Mesenchymal stem cell (in vitro differentiated cells and primary cell): ENCODE results near the gene SLC38A1.

Experiments
- DNase-seq: peaks from one replicate; pipeline ENCODE4 v3.0.0-alpha.2; 2013
- H2AFZ ChIP-seq: one replicate; pipeline ENCODE4 v1.6.1; 2013; ENCODE audit warnings: low read depth, mild to moderate bottlenecking, control low read depth, inconsistent platforms, low read length, moderate library complexity
- H2AK5ac ChIP-seq: 2 replicates; pipeline ENCODE4 v1.6.1; 2013; ENCODE audit warnings: low read length, moderate library complexity, mild to moderate bottlenecking, inconsistent platforms; ENCODE audit not compliant: severe bottlenecking
- H2BK120ac ChIP-seq: one replicate; pipeline ENCODE4 v1.6.1; 2013; ENCODE audit warnings: low read depth, mild to moderate bottlenecking, inconsistent platforms, low read length, moderate library complexity
- H2BK12ac ChIP-seq, 2 experiments: one replicate each; pipeline ENCODE4 v1.6.1; 2013; ENCODE audit warnings: inconsistent platforms in 2 of 2, low read length in 2 of 2, mild to moderate bottlenecking in 2 of 2, moderate library complexity in 2 of 2, control low read depth in 1 of 2
- H2BK15ac ChIP-seq: one replicate; pipeline ENCODE4 v1.6.1; 2013; ENCODE audit warnings: mild to moderate bottlenecking, low read depth, inconsistent platforms; ENCODE audit not compliant: poor library complexity, severe bottlenecking
- H2BK5ac ChIP-seq: 2 replicates; pipeline ENCODE4 v1.6.1; 2013; ENCODE audit warnings: low read depth, mild to moderate bottlenecking, low read length, control low read depth, inconsistent platforms; ENCODE audit not compliant: poor library complexity, severe bottlenecking
- H3K14ac ChIP-seq, 2 experiments: one replicate each; pipeline ENCODE4 v1.6.1; 2013; ENCODE audit warnings: inconsistent platforms in 2 of 2, low read length in 2 of 2, control low read depth in 1 of 2, mild to moderate bottlenecking in 1 of 2, moderate library complexity in 1 of 2
- H3K18ac ChIP-seq, 2 experiments: one replicate each; pipeline ENCODE4 v1.6.1; 2013; ENCODE audit warnings: inconsistent platforms in 2 of 2, low read length in 2 of 2, control low read depth in 1 of 2, low read depth in 1 of 2, mild to moderate bottlenecking in 1 of 2
- H3K23ac ChIP-seq, 2 experiments: one replicate each; pipeline ENCODE4 v1.6.1; 2013; ENCODE audit warnings: inconsistent platforms in 2 of 2, low read length in 2 of 2, mild to moderate bottlenecking in 2 of 2, moderate library complexity in 2 of 2, control low read depth in 1 of 2
- H3K27ac ChIP-seq: 2 replicates; pipeline ENCODE4 v1.5.1; 2013; ENCODE audit warnings: mild to moderate bottlenecking, moderate library complexity, low read length, control low read depth, inconsistent platforms; ENCODE audit not compliant: poor library complexity, severe bottlenecking
- H3K27me3 ChIP-seq, 2 experiments: 2 replicates each; pipeline versions ENCODE4 v1.6.1 to v1.7.0; 2013; ENCODE audit warnings: low read length in 2 of 2, mild to moderate bottlenecking in 2 of 2, moderate library complexity in 2 of 2, control low read depth in 1 of 2, inconsistent platforms in 1 of 2; ENCODE audit not compliant: control insufficient read depth in 1 of 2, insufficient read depth in 1 of 2
- H3K36me3 ChIP-seq, 2 experiments: 2 replicates each; pipeline versions ENCODE4 v1.6.1 to v1.7.0; 2013; ENCODE audit warnings: low read length in 2 of 2, control low read depth in 1 of 2, inconsistent platforms in 1 of 2, low read depth in 1 of 2, mild to moderate bottlenecking in 1 of 2; ENCODE audit not compliant: insufficient read depth in 2 of 2, control insufficient read depth in 1 of 2
- H3K4ac ChIP-seq, 2 experiments: one replicate each; pipeline ENCODE4 v1.6.1; 2013; ENCODE audit warnings: inconsistent platforms in 2 of 2, low read length in 2 of 2, mild to moderate bottlenecking in 2 of 2, moderate library complexity in 2 of 2, control low read depth in 1 of 2, low read depth in 1 of 2
- H3K4me1 ChIP-seq: 2 replicates; pipeline ENCODE4 v1.6.1; 2013; ENCODE audit warnings: low read depth, low read length, control low read depth; ENCODE audit not compliant: control insufficient read depth, insufficient read depth
- H3K4me2 ChIP-seq: 2 replicates; pipeline ENCODE4 v1.6.1; 2013; ENCODE audit warnings: low read length, mild to moderate bottlenecking, inconsistent platforms; ENCODE audit not compliant: poor library complexity, severe bottlenecking
- H3K4me3 ChIP-seq, 2 experiments: 2 replicates each; pipeline versions ENCODE4 v1.5.1 to v1.7.0; 2013; ENCODE audit warnings: low read length in 2 of 2, mild to moderate bottlenecking in 2 of 2, control low read depth in 1 of 2, low read depth in 1 of 2; ENCODE audit not compliant: insufficient read depth in 1 of 2
- H3K79me1 ChIP-seq: replicated peaks from 2 replicates; pipeline ENCODE4 v1.6.1; 2013; ENCODE audit warnings: mild to moderate bottlenecking, control low read depth, low read length, inconsistent platforms; ENCODE audit not compliant: poor library complexity, severe bottlenecking
- H3K9ac ChIP-seq: 2 replicates; pipeline ENCODE4 v1.7.0; 2013; ENCODE audit warnings: mild to moderate bottlenecking, low read length, moderate library complexity
- H3K9me3 ChIP-seq: 2 replicates; pipeline ENCODE4 v1.7.0; 2013; ENCODE audit warnings: mild to moderate bottlenecking, low read length; ENCODE audit not compliant: control insufficient read depth
- H4K8ac ChIP-seq: one replicate; pipeline ENCODE4 v1.6.1; 2013; ENCODE audit warnings: inconsistent platforms, mild to moderate bottlenecking, low read length, moderate library complexity
- H4K91ac ChIP-seq: one replicate; pipeline ENCODE4 v1.6.1; 2013; ENCODE audit warnings: mild to moderate bottlenecking, low read length, inconsistent platforms
- WGBS: methylation state at CpG from one replicate; pipeline ENCODE4 v1.1.7; 2013; ENCODE audit warnings: mixed read lengths; 5-methylcytosine and 5-hydroxymethylcytosine counted together

Gene SLC38A1

DNA sequence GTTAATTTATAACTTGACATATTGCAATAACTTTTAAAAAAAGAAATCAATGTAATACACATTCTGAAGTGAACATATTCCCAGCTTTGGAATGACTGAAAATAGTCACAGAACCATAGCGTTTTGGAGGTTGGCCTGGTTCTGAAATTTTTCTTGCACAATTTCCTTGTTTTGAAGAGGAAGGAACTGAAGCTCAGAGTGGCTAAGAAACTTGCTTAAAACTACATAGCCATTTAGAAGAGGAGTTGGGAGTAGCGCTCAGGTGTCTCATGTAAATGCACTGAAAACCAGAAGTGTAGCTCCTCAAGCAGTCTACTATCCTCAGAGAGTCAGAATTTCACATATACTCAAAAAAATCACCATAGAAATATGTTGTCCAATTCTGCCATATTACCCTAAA is 41.2 kb downstream of the SLC38A1 start:
- Histone ChIP-seq H3K27ac (no peak overlapping the region), H4K8ac (no peak overlapping the region), H2BK15ac (no peak overlapping the region), H3K23ac (no peak overlapping the region), H3K4me2 (no peak overlapping the region), H2BK5ac (no peak overlapping the region), H3K9me3 (no peaks in the 10 kb centered on the region), H3K9ac (no peak overlapping the region), H2AFZ (no peak overlapping the region), H2AK5ac (no peak overlapping the region), H3K79me1 (peaks cover 19% of the 10 kb centered on the region), H3K18ac (no peak overlapping the region), H3K36me3 (peaks cover 0 to 9% of the 10 kb centered on the region in 2 experiments), H2BK12ac (no peak overlapping the region), H2BK120ac (no peak overlapping the region), H3K14ac (no peak overlapping the region), H3K27me3 (no peaks in the 10 kb centered on the region), H3K4ac (no peak overlapping the region), H3K4me1 (peaks cover 2% of the 10 kb centered on the region), H3K4me3 (no peak overlapping the region), H4K91ac (no peak overlapping the region)
- DNase-seq = no peak
- 100% methylated on average over 2 of the region's 2 CpGs for WGBS

DNA sequence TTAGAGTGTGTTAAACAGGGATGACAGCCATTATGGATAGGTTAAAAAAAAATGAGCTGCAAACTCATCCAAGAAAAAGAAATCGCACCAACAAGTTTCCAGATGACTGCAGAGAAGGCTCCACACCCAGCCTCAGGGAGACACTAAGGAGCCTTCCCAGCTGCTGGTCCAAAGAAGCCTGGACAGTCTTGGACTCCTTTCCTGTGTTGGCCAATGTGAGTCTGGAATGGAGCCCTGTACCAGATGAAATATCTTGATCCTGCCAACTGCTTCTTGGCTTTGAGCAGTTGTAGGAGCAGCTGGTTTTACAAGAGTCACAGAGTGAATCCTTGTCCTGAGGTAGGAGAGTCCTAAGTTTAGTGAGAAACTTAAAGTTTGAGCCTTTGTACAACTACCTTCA is 44.5 kb downstream of the SLC38A1 start:
- Histone ChIP-seq H2BK5ac (no peak overlapping the region), H3K9me3 (no peaks in the 10 kb centered on the region), H3K4ac (no peak overlapping the region), H3K18ac (no peak overlapping the region), H3K27ac (no peak overlapping the region), H3K4me1 (peaks cover 5% of the 10 kb centered on the region), H3K79me1 (peaks cover 17% of the 10 kb centered on the region), H3K4me2 (no peak overlapping the region), H3K36me3 (peaks cover 0 to 6% of the 10 kb centered on the region in 2 experiments), H4K91ac (no peak overlapping the region), H3K4me3 (no peak overlapping the region), H3K27me3 (no peaks in the 10 kb centered on the region), H3K23ac (no peak overlapping the region), H2BK120ac (no peak overlapping the region), H2AFZ (no peak overlapping the region), H2AK5ac (no peak overlapping the region), H2BK12ac (no peak overlapping the region), H4K8ac (no peak overlapping the region), H2BK15ac (no peak overlapping the region), H3K14ac (no peak overlapping the region), H3K9ac (peak overlapping the region; percentile 7)
- DNase-seq = no peak
- WGBS = 100% methylated on average over 1 of the region's 1 CpG

DNA sequence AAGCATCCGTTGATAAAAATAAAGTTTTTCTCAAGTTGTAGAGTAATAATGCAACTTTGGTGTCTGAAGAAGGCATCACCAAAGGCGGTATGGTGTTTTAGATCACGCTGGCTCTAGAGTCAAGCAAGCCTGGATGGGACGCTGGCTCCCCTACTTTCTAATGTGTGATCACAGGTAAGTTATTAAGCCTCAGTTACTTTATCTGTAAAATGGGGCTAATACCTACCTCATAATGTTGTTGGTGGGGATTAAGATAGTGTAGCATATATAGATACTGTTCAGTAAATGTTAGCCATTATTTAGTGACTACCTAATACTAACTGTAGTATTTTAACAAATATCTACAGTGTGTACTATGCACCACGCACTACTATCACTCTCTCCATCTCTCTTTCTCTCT is 45.8 kb downstream of the SLC38A1 start:
- no peak overlapping the region for H2AK5ac ChIP-seq
- WGBS = 93% methylated on average over 5 of the region's 5 CpGs
- no peaks in the 10 kb centered on the region for H3K27me3 ChIP-seq
- H2AFZ ChIP-seq = no peak overlapping the region
- no peak overlapping the region for H2BK12ac ChIP-seq
- no peak overlapping the region for H3K9ac ChIP-seq
- H3K18ac ChIP-seq = no peak overlapping the region
- H3K4ac ChIP-seq = no peak overlapping the region
- peaks cover 24% of the 10 kb centered on the region for H3K79me1 ChIP-seq
- no peak overlapping the region for H2BK5ac ChIP-seq
- H3K27ac ChIP-seq = no peak overlapping the region
- peaks cover 0 to 6% of the 10 kb centered on the region in 2 experiments for H3K36me3 ChIP-seq
- H3K4me3 ChIP-seq = no peak overlapping the region
- no peak overlapping the region for H2BK15ac ChIP-seq
- H2BK120ac ChIP-seq = no peak overlapping the region
- H3K9me3 ChIP-seq = no peaks in the 10 kb centered on the region
- no peak for DNase-seq
- no peak overlapping the region for H3K14ac ChIP-seq
- H3K23ac ChIP-seq = no peak overlapping the region
- no peak overlapping the region for H4K91ac ChIP-seq
- H4K8ac ChIP-seq = no peak overlapping the region
- no peak overlapping the region for H3K4me2 ChIP-seq
- peaks cover 3% of the 10 kb centered on the region for H3K4me1 ChIP-seq

DNA sequence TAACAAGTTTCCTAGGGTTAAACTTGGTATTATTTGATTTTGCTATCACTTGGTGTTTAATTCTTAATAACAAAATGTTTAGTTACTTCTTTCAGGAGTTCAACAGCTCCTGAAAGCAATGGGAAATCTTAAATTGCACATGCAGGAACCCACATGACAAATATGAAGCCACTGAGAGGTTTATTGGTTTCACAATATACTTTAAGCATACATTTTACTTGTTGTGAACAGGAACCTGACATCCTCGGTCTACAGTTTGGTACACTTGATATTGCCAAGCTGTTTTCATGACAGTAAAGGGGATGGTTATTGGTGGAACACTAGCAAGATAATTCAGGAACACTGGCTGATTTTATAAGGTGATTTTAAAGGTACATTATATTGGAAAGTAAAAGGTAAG is 46.2 kb downstream of the SLC38A1 start:
- Histone ChIP-seq H3K27ac (no peak overlapping the region), H3K36me3 (peaks cover 0 to 6% of the 10 kb centered on the region in 2 experiments), H3K9me3 (no peaks in the 10 kb centered on the region), H3K4me3 (no peak overlapping the region), H3K79me1 (peaks cover 24% of the 10 kb centered on the region), H3K14ac (no peak overlapping the region), H3K9ac (no peak overlapping the region), H4K91ac (no peak overlapping the region), H3K18ac (no peak overlapping the region), H2AFZ (no peak overlapping the region), H3K4ac (no peak overlapping the region), H2BK12ac (no peak overlapping the region), H2BK15ac (no peak overlapping the region), H3K27me3 (no peaks in the 10 kb centered on the region), H2BK120ac (no peak overlapping the region), H3K23ac (no peak overlapping the region), H3K4me2 (no peak overlapping the region), H2BK5ac (no peak overlapping the region), H4K8ac (no peak overlapping the region), H3K4me1 (peaks cover 3% of the 10 kb centered on the region), H2AK5ac (no peak overlapping the region)
- 98% methylated on average over 1 of the region's 1 CpG for WGBS
- DNase-seq = no peak
